ENCODE data around the gene GPR157. TPM values are rescaled to one million over a fixed set of nuclear protein-coding genes. Genes with fewer than 3 reads are reported as not detected.

Gene GPR157
- total and polyA plus RNA-seq, 8 donors: 15.2 to 36.5 (median 22.9) TPM

DNA sequence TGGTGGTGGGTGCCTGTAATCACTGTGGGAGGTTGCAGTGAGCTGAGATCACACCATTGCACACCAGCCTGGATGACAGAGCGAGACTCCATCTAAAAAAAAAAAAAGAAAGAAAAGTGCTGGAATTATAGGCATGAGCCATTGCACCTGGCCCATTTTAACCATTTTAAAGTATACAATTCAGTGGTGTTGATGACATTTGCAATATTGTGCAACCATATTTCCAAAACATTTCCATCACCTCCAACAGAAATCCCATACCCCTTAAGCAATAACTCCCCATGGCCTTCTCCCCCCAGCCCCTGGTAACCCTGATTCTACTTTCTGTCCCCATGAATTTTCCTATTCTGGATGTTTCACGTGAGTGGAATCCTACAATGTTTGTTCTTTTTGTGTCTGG, 11.0 kb upstream of the GPR157 start:
- Histone ChIP-seq H3K27me3 (no peaks in the 10 kb centered on the region), H3K27ac (no peak overlapping the region), H3K36me3 (no peaks in the 10 kb centered on the region), H3K9me3 (no peaks in the 10 kb centered on the region), H3K4me3 (no peak overlapping the region), H3K4me1 (peaks cover 0 to 17% of the 10 kb centered on the region in 2 donors)
- intact Hi-C loops (cut with DNase I): loop anchor here (5.0 to 10.0 kb wide), 2 partner anchors 42 to 55 kb away; no protein-coding TSS in a partner anchor
- ATAC-seq (no peak), DNase-seq (peak in 1 of 4 donors; percentile 59)
- TF ChIP-seq, protein P1, sequence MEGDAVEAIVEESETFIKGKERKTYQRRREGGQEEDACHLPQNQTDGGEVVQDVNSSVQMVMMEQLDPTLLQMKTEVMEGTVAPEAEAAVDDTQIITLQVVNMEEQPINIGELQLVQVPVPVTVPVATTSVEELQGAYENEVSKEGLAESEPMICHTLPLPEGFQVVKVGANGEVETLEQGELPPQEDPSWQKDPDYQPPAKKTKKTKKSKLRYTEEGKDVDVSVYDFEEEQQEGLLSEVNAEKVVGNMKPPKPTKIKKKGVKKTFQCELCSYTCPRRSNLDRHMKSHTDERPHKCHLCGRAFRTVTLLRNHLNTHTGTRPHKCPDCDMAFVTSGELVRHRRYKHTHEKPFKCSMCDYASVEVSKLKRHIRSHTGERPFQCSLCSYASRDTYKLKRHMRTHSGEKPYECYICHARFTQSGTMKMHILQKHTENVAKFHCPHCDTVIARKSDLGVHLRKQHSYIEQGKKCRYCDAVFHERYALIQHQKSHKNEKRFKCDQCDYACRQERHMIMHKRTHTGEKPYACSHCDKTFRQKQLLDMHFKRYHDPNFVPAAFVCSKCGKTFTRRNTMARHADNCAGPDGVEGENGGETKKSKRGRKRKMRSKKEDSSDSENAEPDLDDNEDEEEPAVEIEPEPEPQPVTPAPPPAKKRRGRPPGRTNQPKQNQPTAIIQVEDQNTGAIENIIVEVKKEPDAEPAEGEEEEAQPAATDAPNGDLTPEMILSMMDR (IDR thresholded peaks at IDR 0.05): no peak

DNA sequence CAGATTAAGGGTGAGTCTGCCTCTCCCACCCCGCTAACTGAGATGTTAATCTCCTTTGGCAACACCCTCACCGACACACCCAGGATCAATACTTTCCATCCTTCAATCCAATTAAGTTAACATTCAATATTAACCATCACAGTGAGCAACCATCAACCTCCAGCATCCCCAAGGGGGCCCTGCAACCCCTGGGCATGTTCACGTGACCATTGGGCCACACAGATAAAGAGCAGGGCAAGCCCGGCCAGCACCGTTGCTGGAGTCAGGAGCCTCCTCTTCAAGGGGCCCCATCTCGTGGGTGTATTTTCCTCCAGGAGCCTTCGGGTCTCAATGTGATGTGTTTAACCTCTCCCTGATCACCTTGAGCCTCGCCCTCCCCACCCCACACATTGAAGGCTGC, 8.0 kb upstream of the GPR157 start:
- no peaks in the 10 kb centered on the region for H3K36me3 ChIP-seq
- intact Hi-C loops (cut with DNase I): no loop called here
- no peaks in the 10 kb centered on the region for H3K27me3 ChIP-seq
- H3K4me3 ChIP-seq: no peak overlapping the region
- H3K9me3 ChIP-seq: no peaks in the 10 kb centered on the region
- H3K27ac ChIP-seq: no peak overlapping the region
- no peaks in the 10 kb centered on the region for H3K4me1 ChIP-seq
- TF ChIP-seq, protein P1 (IDR thresholded peaks at IDR 0.05): no peak
- ATAC-seq: no peak
- DNase-seq: peak in 1 of 4 donors; percentile 28

DNA sequence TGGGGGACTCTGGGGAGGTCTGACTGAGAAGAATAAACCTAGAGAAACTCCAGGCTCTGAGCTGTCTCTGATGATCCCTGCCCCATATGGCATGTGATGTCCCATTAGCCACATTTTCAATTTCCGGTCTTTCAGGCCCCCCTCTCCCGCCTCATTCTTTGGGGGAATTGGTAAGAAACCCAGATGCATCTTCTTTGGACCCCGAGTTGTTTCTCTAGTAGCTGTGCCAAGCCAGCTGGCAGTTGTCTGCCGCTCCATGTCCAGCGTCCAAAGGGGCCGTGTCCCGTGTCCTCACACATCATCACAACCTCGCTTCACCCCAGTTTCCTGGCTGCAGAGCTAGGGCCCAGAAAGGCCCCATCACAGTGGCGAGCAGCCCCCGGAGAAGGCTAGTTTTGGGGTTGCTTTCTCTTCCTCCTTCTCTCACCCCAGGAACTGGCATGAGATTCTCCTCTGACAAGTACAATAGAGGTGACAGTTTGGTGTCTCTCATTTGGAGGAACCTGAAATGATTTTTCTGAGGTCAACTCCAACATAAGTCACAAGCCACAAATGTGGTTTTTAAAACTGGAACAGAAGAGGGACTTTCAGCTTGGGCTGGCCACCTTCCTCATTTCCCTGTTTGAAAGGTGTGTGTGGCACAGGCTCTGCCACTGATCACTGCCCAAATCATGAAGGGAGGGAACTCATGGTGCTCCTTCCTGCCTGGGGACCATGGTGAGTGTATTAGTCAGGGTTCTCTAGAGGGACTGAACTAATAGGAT, 6.4 kb upstream of the GPR157 start:
- peak; percentile 33 for ATAC-seq
- Histone ChIP-seq H3K4me3 (no peak overlapping the region), H3K27me3 (no peaks in the 10 kb centered on the region), H3K27ac (no peak overlapping the region), H3K4me1 (peaks cover 0 to 13% of the 10 kb centered on the region in 2 donors), H3K36me3 (no peaks in the 10 kb centered on the region), H3K9me3 (no peaks in the 10 kb centered on the region)
- intact Hi-C loops (cut with DNase I): no loop called here
- DNase-seq: peak in 3 of 4 donors; percentile 26 to 94 (median 94)
- TF ChIP-seq, protein P1 (IDR thresholded peaks at IDR 0.05): no peak

DNA sequence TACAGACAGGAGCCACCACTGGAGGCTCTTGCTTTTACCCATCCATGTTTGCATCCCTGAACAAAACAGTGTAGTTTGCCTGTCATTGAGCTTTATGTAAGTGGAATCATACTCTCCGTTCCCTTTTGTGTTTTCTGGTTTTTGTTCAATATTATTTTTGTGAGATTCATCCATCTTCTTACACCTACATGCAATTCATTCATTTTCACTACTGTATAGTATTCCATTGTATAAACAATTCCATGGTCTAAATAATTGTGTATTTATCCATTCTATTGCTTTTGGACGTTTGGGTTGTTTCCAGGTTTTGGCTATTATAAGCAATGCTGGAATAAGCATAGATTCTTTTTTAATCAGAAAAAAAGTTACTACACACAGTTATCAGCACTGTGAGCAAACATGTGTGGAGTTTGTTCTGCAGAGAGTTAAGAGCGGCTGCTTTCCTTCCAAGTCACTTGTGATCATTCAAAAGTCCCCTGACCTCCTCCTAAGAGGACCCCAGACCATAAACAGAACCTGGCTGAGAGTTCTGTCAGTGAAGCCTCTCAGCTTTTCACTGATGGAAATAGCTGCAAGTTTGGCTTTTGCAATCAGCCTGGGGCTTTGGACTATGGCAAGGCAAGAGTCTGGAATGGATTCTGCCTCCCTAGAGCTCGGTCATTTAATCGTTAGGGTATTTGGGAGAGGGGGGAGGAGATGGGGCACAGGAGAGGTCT, 5.1 kb upstream of the GPR157 start:
- Histone ChIP-seq H3K27ac (no peak overlapping the region), H3K36me3 (no peaks in the 10 kb centered on the region), H3K27me3 (no peaks in the 10 kb centered on the region), H3K4me1 (peaks cover 0 to 20% of the 10 kb centered on the region in 2 donors), H3K4me3 (no peak overlapping the region), H3K9me3 (no peaks in the 10 kb centered on the region)
- intact Hi-C loops (cut with DNase I): no loop called here
- DNase-seq: peak in 3 of 4 donors; percentile 7 to 95 (median 92)
- TF ChIP-seq, protein P1 (IDR thresholded peaks at IDR 0.05): no peak
- ATAC-seq: no peak

Data from left lung (tissue), 10 donors.